GF-D8 (cell line): Measurements from ENCODE around the gene SMDT1.
"Not testable (repeated sequence)": the region's sequence is repeated elsewhere in the genome, so short reads cannot be mapped to it uniquely, and the experiment has no call there.

Source experiments
- DNase-seq: peaks from one replicate; lab custom pipeline; 2025; lab: John Stamatoyannopoulos, UW

SMDT1 gene

DNA sequence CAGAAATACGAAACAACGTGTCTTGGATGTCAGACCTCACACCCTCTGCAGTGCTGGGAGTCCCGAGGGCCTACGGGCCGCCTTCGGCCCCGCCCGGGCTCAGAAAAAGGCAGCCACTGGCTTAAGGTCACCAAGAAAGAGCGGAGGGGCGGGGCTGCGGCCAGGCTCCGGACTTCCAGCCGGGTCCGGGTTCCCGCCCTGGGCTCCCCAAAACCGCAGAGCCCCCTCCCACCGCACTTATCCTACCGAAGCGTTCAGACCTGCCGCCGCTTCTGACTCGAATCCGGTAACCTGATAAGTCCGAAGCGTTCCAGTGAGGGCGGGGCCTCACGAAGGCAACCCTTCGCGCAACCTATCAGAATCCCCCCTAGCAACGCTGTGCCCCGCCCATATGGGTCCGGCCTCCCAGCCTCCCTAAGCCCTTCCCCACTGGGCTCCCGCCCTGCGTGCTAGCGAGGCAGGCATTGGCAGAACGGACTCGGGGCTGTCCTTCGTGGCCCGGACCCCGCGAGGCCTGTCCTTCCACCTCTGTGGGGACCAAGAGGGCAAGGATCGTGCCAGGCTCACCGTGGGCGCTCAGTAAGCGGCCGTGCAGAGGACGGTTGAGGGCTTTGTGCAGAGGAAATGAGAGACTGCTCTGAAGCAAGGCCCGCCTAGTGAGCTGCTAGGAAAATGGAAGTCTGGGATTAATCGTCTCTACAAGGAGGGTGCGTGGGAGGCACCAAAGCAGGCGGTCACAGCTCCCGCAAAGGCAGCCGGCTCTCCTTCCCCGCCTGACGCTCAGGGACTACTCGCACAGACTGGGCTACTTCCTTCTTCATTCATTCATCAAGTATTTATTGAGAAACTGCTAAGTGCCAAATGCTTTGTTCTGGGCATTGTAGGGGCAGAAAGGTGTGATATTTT is 8.7 kb upstream of the SMDT1 start, which contains the start of gene NAGA:
Gene NAGA, minus strand, starts transcription at position 296 of the 906 bp plus-strand sequence. CDS start 515 bp downstream, outside the sequence.
- peak; percentile 94 for DNase-seq

DNA sequence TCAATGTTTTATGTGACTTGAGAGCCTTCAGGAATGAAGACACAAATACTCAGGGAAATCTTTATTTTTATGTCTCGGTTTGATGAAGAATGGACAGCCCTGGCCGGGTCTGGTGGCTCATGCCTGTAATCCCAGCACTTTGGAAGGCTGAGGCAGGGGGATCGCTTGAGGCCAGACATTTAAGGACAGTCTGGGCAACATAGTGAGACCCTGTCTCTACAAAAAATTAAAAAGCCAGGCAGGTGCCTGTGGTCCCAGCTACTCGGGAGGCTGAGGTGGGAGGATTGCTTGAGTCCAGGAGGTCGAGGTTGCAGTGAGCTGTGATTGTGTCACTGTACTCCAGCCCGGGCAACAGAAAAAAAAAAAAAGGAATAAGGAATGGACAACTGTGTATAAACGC is 8.0 kb upstream of the SMDT1 start:
- DNase-seq: not testable (repeated sequence)

DNA sequence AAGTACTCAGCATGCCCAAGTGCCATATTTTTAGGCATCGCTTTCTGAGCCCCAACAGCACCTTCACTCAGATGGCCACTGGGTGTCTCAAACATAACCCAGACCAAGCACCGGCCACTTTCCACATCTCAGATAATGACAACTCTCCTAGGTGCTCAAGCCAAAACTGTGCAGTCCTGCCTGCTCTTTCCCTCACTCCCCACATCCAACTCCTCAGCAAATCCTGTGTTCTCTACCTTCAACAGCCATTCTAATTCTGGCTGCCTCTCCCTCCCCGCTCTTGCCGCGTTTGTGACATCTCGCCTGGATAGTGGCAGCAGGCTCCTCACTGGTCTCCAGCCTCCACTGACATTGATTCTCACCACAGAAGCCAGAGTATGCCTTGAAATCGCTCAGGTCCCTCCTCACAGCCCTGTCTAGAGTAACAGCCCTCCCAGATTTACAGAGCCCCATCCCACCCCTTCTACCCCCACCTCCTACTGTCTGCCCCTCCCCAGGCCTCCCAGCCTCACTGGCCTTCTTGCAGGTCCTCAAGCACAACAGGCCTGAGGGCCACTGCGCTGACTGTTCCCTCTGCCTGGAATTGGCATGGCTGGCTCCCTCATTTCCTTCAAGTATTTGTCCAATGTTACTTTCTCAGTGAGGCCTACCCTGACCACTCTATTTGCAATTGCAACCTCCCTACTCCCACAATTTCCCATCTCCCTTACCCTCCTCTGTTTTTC is 6.7 kb upstream of the SMDT1 start:
- DNase-seq: no peak

DNA sequence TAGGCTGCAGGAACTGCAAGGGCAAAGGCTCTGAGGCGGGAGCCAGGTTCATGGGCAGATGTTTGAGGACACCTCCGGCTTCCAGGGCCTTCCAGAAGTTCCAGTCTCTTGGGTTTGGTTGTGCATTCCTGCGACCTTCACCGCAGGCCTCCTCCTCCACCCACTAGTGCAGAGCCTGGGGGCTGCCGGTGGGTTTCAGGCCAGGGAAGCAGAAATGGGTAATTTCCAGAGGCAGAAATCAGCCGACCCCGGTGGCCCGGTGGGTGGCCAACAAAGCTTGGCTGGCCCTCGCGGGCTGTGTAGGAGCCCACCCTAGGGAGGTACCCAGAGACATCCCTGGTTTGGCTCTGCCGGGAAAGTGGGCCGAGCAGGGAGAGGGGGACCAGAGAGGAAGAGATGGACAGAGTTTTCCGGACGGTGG is 5.9 kb upstream of the SMDT1 start:
- no peak for DNase-seq

DNA sequence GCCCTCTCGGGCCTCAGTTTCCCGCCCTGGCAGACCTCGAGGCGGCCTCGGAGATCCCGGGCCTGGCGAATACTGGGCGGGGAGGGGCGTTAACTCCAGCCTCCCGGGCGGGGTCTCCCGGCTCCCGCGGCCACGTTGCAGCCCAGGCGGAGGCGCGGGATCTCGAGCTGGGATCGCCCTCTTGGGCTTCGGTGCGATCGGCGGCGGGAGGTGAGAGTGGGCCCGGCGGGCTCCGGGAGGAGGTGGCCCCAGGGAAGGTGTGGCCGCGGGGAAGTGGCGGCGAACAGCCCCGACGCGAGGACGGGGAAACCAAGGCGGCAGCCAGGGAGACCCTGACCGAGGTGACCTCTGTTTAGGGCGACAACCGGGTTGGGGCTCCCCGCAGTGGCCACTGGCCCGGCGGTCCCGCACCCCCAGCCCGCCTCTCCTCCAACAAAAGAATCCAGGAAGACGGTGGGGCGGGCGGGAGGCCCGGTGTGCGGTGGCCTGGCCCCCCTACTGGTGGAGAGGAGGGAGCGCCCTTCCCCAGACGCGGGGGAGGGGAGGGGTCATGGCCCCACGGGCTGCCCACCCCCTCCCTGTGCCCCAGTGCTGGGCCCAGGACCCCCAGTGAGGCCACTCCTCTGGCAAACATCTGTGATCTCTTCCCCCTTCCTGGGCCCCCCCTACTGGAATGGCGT is 5.2 kb upstream of the SMDT1 start, which contains the start of gene PHETA2:
Gene PHETA2, plus strand, starts transcription at position 117 of the 680 bp plus-strand sequence. CDS start 3,046 bp downstream, outside the sequence.
- DNase-seq: no peak

DNA sequence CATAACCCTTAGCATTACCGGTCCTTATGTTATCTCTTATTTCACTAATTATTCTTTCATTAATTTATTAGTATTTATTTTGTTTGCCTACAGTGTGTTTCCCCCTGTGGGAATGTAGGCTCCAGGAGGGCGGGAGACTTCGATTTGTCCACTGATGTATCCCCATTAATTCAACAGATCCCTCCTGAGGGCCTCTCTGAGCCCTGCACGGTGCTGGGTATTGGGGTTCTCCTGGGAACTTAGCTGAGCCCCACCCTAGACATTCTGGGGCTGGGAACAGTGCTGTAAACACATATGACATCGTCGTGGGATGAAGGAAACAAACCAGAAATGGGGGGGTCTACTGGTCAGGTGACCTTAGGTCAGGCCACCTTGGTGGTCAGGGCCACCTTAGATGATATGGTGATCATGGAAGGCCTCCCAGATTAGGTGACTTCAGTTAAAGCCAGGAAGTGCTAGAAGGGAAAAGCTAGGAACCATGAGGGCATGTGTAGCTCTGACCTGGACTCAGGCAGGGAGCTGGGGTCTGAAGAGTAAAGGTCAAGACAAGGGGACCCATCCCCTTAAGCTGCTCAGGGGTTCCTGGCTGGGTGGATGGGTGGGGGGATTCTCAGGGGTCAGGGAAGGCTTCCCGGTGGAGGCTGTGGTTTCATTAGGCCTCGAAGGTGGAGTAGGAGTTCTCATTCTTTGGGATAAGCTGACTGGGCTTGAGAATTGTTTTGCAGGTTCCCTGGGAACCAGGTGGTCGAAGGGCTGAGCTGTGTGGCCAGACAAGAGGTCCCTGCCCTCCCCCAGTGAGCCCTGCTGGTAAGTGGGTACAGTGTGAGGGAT is 4.4 kb upstream of the SMDT1 start:
- DNase-seq: no peak

DNA sequence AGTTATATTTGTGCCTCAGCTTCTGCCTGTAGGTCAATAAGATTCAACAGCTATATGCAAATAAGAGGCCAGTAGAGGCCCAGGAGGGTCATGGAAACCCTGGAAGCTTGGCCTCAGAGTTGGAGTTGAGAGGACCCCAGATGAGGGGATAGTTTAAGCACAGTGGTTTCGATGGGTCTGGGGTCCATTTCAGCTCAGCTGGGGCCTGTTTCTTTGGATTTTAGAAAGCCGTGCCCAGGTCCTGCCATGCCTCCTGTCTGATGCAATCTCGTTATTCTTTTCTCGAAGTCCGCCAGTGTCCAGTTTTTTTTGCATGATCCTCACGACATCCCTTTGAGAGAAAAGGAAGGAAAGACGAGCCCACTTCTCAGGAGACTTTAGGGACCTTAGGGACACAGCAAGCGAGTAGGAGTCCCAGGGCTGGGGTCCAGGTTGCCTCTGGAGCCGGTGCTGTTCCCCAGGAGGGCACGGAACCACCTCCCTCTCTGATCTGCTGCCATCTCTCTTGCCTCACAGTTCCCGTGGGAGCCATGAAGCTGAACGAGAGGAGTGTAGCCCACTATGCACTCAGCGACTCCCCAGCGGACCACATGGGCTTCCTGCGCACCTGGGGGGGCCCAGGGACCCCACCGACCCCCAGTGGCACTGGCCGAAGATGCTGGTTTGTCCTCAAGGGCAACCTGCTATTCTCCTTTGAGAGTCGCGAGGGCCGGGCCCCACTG is 2.6 kb upstream of the SMDT1 start:
- DNase-seq: no peak

DNA sequence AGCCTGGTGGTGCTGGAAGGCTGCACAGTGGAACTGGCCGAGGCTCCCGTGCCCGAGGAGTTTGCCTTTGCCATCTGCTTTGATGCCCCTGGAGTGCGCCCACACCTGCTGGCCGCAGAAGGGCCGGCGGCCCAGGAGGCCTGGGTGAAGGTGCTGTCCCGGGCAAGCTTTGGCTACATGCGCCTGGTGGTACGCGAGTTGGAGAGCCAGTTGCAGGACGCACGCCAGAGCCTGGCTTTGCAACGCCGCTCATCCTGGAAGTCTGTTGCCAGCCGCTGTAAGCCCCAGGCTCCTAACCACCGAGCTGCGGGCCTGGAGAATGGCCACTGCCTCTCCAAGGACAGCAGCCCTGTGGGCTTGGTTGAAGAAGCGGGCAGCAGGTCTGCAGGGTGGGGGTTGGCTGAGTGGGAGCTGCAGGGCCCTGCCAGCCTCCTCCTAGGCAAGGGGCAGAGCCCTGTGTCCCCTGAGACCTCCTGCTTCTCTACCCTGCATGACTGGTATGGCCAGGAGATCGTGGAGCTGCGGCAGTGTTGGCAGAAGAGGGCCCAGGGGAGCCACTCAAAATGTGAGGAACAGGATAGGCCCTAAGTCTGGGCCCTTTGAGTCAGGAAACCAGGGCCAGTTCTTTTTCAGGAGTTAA is 1.9 kb upstream of the SMDT1 start:
- no peak for DNase-seq

DNA sequence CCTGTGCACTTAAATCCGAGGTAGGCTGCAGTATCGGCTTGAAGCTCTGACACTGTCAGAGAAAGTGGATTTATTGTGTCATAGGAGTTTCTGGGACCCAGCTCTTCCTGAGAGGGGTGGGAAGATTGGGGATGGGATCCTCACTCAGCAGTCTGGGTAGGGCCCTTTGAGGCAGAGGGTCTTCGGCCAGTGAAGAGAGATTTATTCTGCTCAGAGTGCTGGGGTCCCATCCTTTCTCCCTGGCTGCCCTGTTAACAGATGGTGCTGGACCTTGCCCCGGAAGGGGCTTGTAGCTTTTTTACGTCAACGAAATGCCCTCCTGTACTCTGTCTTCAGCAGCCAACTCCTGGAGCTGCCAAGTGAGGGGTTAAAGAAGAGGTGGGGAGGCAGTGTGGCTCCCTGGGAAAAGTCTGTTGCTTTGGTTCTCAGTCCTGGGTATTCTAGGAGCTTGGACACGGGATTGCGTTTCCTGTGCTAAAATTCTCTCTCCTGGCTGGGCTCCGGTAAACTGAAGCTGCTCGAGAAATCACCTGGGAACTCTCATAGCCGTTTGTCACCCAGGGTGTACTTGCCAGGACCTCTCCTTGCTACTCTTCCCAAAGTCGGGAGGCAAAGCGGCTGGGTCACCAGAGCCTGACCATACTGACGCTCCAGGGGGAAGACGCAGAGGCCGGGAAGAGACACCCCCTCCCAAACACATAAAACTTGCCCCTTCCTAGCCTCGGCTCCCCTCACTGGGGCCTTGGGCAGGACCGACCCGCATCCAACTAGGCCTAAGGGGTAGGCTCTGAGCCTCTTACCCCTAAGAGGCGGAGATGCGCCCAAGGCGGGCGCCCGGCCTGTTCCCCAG is 806 bp upstream of the SMDT1 start:
- no peak for DNase-seq

DNA sequence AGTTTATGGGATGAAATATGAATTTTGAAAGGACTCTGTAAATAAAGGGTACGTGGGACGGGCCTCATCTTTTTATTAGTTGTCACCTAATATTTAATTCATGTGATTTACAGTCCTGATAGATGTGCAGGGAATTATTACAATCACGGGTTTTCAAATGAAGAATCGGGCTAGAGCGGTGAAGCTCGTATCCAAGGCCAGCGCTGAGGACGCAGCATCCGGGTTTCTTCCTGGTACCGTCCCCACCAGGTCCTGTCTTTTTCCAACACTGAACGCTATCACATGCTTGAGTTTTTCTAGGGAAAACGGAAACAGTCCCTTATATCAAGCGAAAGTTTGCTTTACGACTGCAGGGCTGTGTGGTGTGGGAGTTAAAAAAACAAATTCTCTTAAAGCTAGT is 787 bp downstream of the SMDT1 start:
- DNase-seq: no peak

DNA sequence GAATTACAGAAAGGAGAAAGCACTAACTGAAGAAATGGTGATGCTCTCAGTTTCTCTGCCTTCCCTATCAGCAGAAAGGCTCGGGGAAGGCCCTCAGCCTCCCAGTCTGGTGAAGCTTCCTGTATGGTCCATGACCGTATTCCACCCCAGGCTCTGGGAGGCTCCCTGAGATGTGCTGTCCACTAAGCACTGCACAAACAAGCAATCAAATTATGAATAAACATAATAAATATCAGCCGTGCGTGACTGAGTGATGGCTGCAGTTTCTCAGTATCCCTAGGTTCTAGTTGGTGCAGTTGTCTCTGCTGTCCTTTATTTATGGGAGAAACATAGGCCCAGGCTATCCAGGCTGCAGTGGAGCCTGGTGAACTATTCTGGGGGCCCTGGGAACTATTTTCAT is 3.6 kb downstream of the SMDT1 start:
- no peak for DNase-seq

DNA sequence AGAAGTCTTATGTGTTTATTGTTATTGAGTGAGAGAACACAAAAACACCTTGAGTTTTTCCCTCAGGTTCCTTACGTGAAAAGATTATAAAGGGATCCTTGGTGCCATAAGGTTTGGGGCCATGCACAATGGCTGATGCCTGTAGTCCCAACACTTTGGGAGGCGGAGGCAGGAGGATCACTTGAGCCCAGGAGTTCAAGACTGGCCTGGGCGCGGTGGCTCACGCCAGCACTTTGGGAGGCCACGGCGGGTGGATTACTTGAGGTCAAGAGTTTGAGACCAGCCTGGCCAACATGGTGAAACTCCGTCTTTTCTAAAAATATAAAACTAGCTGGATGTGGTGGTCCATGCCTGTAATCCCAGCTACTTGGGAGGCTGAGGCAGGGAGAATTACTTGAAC is 5.4 kb downstream of the SMDT1 start:
- DNase-seq: no peak

DNA sequence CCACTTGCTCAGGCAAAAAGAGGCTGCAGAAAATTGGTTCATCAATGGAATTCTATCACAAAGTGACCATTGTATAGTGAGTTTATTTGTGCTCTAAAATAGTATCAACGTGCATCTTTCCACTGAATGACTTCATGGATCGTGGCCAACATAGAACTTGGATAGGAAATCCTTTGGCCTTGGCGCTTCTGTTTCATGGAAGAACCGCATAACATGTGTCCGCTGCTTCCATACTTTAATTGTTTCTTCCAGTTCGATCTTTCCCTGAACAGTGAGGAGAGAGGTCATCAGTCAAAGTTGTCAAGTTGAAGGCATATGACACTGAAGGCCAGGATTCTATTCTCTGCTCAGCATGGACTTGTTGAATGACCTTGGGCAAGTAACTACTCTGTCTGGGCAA is 6.6 kb downstream of the SMDT1 start:
- DNase-seq: no peak

DNA sequence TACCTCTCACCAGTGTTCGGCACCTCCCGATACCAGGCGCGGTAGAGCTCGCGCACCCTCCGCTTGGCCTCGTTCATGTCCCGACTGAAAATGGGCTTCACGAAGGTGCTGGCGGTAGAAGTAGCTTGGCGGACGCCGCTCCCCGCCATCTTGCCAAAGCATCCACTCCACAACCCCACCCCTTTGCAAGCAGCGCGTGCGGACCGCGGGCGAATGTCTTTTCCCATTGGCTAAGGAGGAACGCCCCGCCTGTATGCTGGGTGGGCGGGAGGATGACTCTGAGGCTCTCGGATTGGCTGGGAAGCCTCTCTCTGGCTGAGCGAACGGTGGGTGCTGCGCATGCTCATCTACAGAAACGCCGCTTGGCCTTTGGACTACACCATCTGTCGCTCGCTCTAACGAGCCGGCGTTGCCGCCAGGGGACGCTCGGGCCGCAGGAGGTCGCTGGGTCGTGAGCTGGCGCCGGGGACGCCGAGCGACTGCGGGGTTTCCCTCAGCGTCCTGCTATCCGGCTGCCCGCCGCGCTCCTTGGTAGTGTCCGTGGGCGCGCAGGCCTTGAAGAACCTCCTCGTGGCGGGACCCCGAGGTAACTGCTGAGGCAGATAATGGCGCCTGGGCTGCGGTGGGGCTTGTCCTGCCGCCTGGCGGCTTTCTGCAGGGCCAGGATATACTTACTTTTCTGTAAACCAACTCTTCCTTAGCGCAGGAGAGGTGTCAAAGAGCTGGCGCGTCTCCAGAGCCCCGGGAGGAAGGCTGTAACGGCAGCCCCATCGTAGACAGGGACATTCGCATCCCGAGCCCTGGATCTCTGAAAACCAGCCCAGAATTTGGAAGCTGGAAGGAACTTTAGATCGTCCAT is 11.3 kb downstream of the SMDT1 start, which contains the start of gene NDUFA6:
Gene NDUFA6, minus strand, starts transcription at position 177 of the 859 bp plus-strand sequence. Its CDS starts 28 bp downstream, at position 149.
- peak; percentile 98 for DNase-seq

DNA sequence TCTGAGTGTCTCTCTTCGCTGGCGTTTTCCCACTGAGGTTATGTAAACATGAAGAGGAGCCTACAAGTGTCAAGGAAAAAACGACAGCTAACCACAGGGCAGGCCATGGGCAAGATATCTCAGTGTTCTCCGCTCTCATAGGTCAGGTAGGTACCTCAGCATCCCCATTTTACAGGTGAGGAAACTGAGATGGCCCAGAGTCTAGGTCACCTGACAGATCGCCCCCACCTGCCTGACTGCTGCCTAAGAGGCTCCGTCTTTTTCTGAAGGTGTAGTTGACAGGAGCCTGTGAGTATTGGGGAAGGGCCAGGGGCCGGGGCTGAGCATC is 11.9 kb downstream of the SMDT1 start:
- no peak for DNase-seq

DNA sequence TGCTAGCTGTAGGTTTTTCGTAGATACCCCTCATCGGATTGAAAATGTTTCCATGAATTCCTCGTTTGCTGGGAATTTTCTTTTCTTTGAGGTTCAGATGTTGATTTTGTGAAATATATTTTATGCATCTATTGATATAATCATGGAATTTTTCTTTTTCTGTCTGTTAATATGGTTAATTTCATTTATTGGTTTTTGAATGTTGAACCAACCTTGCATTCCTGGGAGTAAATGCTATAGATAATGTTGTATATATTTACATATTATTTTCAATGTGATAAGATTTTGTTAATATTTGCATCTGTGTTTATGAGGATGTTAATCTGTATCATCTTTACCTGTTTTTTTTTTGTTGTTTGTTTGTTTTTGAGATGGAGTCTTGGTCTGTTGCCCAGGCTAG is 21.7 kb downstream of the SMDT1 start:
- DNase-seq: no peak

DNA sequence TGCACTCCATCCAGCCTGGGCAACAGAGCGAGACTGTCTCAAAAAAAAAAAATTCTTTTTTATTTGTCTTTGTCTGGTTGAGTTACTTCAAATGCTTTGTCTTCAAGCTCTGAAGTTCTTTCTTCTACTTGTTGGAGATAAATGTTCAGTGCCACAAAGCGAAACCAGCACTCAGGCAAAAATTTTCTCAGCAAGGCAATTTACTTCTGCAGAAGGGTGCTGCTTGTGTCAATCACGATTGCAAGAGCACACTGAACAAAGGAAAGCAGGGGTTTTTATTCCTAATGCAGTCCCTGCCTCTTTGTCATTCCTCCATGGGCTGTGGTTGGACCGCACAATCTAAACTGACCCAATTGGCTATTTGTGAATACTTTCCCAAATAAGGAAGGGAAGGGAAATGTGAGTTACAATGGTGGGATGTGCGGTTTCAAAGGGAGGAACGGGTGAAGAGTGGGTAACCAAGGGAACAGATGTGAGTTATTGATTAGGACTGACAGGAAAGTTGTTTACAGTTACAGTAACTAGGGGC is 24.9 kb downstream of the SMDT1 start:
- DNase-seq: not testable (repeated sequence)

DNA sequence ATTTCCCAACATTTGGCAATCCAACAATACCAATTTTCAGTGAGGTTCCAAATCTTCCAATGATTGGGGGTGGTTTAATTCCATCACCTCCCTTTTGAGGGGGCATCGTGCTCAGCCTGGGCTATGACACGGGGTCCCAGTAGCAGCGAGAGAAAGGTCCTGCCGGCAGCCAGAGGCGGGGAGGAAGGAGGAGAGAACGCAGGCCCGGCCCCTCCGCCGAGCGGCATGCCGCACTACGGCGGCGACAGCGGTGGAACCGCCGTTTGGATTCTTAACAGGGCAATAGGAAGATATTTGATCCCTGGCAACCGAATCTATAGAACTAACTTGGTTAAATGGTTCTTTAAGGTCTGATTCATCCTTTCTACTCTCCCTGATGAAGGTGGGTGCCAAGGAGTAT is 29.3 kb downstream of the SMDT1 start:
- DNase-seq: no peak
